Central memory CD8-positive, alpha-beta T cell (primary cell): Measurements from ENCODE around the gene TRIM58.

Source experiments
- ATAC-seq: fragments of 150-1000 bp; cut with Tn5 transposase; replicated peaks from 2 replicates; pipeline ENCODE4 v1.10.0; 2022; ENCODE audit warnings: mild to moderate bottlenecking, moderate FRiP score, moderate number of reproducible peaks; ENCODE audit not compliant: poor library complexity, severe bottlenecking; ENCODE audit errors: extremely low read depth
- DNase-seq, 2 donors: peaks; one replicate each; pipeline ENCODE4 v3.0.0; 2021; ENCODE audit warnings: low spot score in 2 of 2
- H3K27ac Mint-ChIP-seq: one replicate; pipeline ENCODE4 v1.8.0; 2022; ENCODE audit warnings: low read depth, mild to moderate bottlenecking, moderate library complexity, mixed read lengths
- H3K27me3 Mint-ChIP-seq: one replicate; pipeline ENCODE4 v1.8.0; 2022; ENCODE audit warnings: mixed read lengths
- H3K36me3 Mint-ChIP-seq: one replicate; pipeline ENCODE4 v1.8.0; 2022; ENCODE audit warnings: mild to moderate bottlenecking, moderate library complexity, mixed read lengths; ENCODE audit not compliant: insufficient read depth
- H3K4me1 Mint-ChIP-seq: one replicate; pipeline ENCODE4 v1.8.0; 2022; ENCODE audit warnings: mixed read lengths
- H3K4me3 Mint-ChIP-seq: one replicate; pipeline ENCODE4 v1.8.0; 2022; ENCODE audit warnings: mild to moderate bottlenecking, moderate library complexity, mixed read lengths
- H3K9me3 Mint-ChIP-seq: one replicate; pipeline ENCODE4 v1.8.0; 2022; ENCODE audit warnings: mixed read lengths

TRIM58 gene

DNA sequence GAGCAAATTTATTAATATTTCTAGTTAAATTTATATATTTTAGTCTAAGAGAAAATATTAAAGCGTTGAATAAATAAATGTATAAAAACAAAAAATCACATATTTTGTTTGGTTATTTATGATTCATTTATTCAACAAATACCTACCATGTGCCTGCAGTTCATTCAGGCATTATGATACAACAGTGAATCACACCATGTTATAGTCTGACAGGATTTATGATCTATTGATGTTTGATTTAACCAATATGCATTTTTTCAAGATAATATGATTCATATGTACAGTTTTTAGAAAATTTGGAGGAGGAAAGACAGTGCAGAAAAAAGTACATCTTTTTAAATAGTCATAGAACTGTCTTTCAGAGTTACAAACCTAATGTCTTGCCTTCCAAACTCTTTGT, 7.4 kb upstream of the TRIM58 start:
- no peaks in the 10 kb centered on the region for H3K9me3 Mint-ChIP-seq
- peaks cover 10% of the 10 kb centered on the region for H3K27me3 Mint-ChIP-seq
- H3K4me3 Mint-ChIP-seq, result no peak overlapping the region
- H3K36me3 Mint-ChIP-seq, result peaks cover 3% of the 10 kb centered on the region
- ATAC-seq (no peak), DNase-seq (no peak)
- no peaks in the 10 kb centered on the region for H3K4me1 Mint-ChIP-seq
- H3K27ac Mint-ChIP-seq, result no peak overlapping the region

DNA sequence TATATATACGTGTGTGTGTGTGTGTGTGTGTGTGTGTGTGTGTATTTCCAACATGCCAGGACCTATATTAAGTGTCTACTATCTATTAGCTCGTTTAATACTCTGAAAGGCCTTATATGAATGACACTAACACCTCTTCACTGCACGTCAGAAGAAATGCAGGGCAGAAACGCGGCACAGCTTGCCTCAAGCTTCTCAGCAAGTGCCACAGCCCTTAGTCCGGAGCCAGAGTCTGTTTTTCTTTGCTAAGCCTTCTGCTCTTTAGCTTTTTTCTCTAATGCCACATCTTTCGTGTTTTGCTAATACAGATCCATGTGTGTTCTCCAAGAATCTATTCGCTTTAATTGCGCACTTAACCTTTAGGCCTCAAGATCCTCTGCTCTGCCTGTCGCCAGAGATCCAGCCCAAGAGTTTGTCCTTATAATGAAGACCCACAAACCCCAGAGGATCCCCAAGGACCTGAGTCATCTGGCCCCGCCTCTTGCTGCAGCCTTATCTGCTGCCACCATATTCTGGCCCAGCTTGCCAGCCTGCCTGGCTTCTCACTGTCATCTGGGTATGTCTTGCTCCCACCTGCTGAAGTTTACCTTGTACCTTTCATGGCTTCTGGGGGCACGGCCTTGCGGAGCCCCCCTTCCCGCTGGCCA, 2.0 kb upstream of the TRIM58 start:
- peaks cover 42% of the 10 kb centered on the region for H3K27me3 Mint-ChIP-seq
- no peak overlapping the region for H3K27ac Mint-ChIP-seq
- no peak overlapping the region for H3K4me3 Mint-ChIP-seq

DNA sequence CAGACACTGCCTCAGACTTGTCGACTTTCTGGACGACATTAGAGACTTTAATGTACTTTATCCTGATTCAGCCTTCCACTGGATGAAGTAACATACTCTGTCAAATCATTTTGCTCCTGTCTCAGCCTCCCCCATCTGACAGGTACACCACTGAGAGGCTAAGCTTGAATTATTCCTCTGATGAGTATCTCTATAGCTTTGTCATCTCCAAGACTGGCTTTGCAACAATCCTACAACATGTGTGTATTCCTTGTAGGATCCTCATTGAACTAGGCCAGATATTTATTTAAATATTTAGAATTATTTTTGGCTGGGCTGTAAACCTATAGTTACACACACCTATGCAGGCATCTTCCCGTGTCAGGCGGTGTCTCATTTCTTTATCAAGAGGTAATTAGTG, 1.1 kb upstream of the TRIM58 start:
- no peak for ATAC-seq
- Mint-ChIP-seq H3K36me3 (peaks cover 4% of the 10 kb centered on the region), H3K27me3 (peaks cover 49% of the 10 kb centered on the region), H3K27ac (no peak overlapping the region), H3K4me3 (peak overlapping the region; percentile 33), H3K4me1 (no peaks in the 10 kb centered on the region), H3K9me3 (no peaks in the 10 kb centered on the region)
- no peak for DNase-seq

More for the DNA sequence above, 2.0 kb upstream of the TRIM58 start:
- Mint-ChIP-seq H3K4me1 (no peaks in the 10 kb centered on the region), H3K9me3 (no peaks in the 10 kb centered on the region), H3K36me3 (peaks cover 4% of the 10 kb centered on the region)
- DNase-seq, result no peak
- no peak for ATAC-seq

DNA sequence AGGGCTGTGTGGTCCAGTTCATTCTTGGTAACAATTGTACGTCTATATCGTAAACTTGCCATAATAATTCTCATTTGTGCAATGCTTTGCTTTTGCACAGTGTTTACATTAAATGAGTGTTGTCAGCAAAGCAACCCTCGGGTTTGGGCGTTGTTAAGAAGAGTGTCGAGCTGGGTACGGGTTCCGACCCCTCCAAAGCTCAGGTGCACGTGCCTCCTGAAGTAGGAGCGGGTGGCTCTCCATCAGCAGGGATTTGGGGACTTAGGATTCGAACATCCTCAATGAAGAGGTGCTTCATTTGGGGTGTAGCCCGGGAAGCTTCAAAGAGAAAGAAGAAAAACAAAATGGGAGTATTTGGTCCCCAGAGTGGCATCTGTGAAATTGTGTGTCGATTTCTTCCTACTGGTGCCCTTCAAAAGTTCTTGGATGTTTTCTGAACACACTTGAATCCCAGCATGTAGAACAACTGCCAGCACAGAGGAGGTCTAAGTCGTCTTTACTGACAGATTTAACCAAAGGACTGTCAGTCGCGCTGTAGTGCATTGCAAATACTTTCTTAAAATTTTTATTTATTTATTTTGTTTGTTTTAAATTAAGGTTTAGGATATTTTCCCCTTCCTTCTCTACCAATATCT, 1.1 kb downstream of the TRIM58 start:
- Mint-ChIP-seq H3K27me3 (peaks cover 46% of the 10 kb centered on the region), H3K4me3 (peak overlapping the region; percentile 56), H3K27ac (no peak overlapping the region), H3K9me3 (no peaks in the 10 kb centered on the region), H3K36me3 (peaks cover 4% of the 10 kb centered on the region), H3K4me1 (no peaks in the 10 kb centered on the region)
- ATAC-seq, result no peak
- no peak for DNase-seq

DNA sequence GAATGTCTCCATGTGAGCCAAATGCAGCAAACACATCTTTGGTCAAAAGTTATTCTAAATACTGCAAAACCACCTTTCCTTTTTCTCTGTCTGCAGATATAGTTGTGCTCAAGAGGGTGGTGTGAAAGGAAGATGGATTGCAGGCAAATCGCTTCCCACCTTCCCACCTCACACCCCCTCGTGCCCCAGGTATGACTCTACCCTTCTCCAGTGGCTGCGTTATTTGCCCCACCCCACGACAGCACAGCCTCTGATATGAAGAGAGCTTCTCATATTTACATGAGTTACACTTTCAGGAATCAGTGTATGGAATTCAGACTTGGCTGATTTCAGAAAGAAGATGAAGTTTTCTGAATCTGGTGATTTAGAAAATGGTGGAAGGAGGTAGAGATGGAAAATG, 5.8 kb downstream of the TRIM58 start:
- H3K4me1 Mint-ChIP-seq, result no peaks in the 10 kb centered on the region
- ATAC-seq (no peak), DNase-seq (no peak)
- peaks cover 1% of the 10 kb centered on the region for H3K36me3 Mint-ChIP-seq
- no peaks in the 10 kb centered on the region for H3K9me3 Mint-ChIP-seq
- no peak overlapping the region for H3K27ac Mint-ChIP-seq
- H3K27me3 Mint-ChIP-seq, result peaks cover 22% of the 10 kb centered on the region
- H3K4me3 Mint-ChIP-seq, result no peak overlapping the region

DNA sequence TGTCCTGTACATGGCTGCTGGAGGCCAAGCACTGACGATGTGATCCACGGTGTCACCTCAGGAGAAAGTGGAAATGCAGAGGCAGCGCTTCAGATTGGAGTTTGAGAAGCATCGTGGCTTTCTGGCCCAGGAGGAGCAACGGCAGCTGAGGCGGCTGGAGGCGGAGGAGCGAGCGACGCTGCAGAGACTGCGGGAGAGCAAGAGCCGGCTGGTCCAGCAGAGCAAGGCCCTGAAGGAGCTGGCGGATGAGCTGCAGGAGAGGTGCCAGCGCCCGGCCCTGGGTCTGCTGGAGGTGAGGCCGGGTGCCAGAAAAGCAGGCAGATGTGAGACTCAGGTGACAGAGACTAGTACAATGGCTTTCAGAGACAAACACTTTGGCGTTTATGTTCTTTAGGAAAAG, 7.7 kb downstream of the TRIM58 start:
- ATAC-seq, result no peak
- no peaks in the 10 kb centered on the region for H3K36me3 Mint-ChIP-seq
- H3K27me3 Mint-ChIP-seq, result peaks cover 15% of the 10 kb centered on the region
- no peak overlapping the region for H3K27ac Mint-ChIP-seq
- no peak for DNase-seq
- H3K4me3 Mint-ChIP-seq, result no peak overlapping the region
- peaks cover 3% of the 10 kb centered on the region for H3K9me3 Mint-ChIP-seq
- no peaks in the 10 kb centered on the region for H3K4me1 Mint-ChIP-seq

DNA sequence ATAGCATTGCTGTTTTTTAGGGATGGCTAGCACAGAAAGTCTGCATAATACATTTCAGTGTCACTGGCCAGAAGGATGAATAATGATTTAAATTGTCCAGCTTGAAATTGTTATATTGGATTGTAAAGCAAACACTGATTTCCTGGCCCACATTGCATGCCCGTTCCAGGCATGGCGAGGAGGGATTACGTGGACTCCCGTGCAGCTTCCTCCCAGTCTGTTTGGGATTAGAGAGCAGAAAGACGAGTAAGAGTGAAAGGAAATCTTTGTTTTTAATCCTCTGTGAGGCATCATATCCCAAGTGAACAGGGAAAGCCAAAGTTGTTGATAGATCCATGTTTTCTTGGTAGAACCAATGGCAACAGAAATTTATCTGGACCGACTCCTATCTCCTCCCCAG, 8.4 kb downstream of the TRIM58 start:
- no peaks in the 10 kb centered on the region for H3K36me3 Mint-ChIP-seq
- no peak overlapping the region for H3K4me3 Mint-ChIP-seq
- H3K27me3 Mint-ChIP-seq, result peaks cover 11% of the 10 kb centered on the region
- peaks cover 6% of the 10 kb centered on the region for H3K9me3 Mint-ChIP-seq
- H3K27ac Mint-ChIP-seq, result no peak overlapping the region
- ATAC-seq, result no peak
- no peak for DNase-seq
- H3K4me1 Mint-ChIP-seq, result no peaks in the 10 kb centered on the region

DNA sequence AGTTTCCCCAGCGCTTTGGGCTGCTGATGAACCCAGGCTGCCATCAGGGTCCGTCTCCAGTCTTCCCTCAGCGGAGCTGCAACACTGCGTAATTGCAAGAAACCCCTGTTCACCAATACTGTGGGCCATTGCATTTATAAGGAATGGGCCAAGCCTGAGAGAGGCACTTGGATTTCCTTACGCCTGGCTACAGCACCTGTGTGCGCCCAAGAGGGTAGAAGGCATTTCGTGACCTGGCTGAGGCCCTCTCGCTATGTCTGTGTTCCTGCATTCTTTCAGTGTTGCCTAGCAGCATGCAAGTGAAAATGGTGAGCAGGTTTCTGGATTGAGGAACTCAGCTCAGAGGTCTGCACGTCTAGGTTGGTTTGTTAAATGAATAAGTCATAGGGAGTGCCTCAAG, 26.4 kb downstream of the TRIM58 start:
- H3K27ac Mint-ChIP-seq, result no peak overlapping the region
- no peak for DNase-seq
- no peak for ATAC-seq
- no peak overlapping the region for H3K4me3 Mint-ChIP-seq
- no peaks in the 10 kb centered on the region for H3K27me3 Mint-ChIP-seq
- no peaks in the 10 kb centered on the region for H3K36me3 Mint-ChIP-seq
- no peaks in the 10 kb centered on the region for H3K4me1 Mint-ChIP-seq
- no peaks in the 10 kb centered on the region for H3K9me3 Mint-ChIP-seq

DNA sequence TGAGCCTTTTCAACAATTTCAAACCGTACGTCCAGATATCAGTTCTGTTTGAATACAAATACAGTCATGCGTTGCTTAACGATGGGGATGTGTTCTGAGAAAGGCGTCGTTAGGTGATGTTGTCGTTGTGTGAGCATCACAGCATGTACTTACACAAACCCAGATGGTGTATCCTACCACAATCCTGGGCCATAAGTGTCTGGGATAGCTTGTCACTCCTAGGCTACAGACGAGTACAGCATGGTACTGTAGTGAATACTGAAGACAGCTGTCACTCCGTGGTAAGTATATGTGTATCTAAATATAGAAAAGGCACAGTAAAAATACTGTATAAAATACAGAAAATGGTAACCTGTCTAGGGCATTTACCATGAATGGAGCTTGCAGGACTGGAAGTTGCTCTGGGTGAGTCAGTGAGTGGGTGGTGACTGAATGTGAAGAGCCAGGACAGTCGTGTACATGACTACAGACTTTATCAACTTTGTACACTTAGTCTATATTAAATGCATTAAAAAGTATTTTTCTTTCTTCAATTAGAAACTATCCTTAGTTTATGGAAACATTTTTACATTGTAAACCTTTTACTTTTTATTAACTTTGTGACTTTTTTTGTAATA, 27.9 kb downstream of the TRIM58 start:
- Mint-ChIP-seq H3K36me3 (no peaks in the 10 kb centered on the region), H3K27me3 (no peaks in the 10 kb centered on the region), H3K4me1 (no peaks in the 10 kb centered on the region), H3K27ac (no peak overlapping the region), H3K4me3 (no peak overlapping the region), H3K9me3 (no peaks in the 10 kb centered on the region)
- ATAC-seq (no peak), DNase-seq (no peak)

DNA sequence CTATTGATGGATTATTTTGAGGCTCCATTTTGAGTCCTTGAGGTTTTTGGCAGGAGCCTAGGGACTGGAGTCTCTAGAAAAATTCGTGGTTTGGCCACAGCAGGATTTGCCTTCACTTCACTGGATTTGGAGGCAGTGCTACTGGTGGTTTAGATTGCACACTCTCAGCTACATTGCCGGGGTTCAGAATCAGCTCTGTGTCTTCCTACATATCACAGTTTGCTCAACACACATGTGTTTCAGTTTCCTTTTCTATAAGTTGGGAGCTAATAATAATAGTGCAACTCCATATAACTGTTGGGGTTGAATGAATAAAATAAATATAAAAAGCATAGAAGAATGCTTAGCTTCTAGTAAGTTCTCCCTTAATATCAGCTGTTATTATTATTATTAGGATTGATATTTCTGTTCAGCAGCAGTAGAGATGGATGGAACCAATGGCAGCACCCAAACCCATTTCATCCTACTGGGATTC, 38.2 kb downstream of the TRIM58 start, which contains the start of gene OR2W3:
TSS of gene OR2W3 (plus strand) at position 425 of the 475 bp plus-strand sequence. CDS start at position 425, 0 bp downstream.
- no peaks in the 10 kb centered on the region for H3K4me1 Mint-ChIP-seq
- H3K9me3 Mint-ChIP-seq, result peaks cover 17% of the 10 kb centered on the region
- H3K36me3 Mint-ChIP-seq, result peaks cover 1% of the 10 kb centered on the region
- H3K4me3 Mint-ChIP-seq, result no peak within 1 kb of the TSS
- no peak within 1 kb of the TSS for H3K27ac Mint-ChIP-seq
- peaks cover 14% of the 10 kb centered on the region for H3K27me3 Mint-ChIP-seq
- ATAC-seq (no peak), DNase-seq (no peak)

DNA sequence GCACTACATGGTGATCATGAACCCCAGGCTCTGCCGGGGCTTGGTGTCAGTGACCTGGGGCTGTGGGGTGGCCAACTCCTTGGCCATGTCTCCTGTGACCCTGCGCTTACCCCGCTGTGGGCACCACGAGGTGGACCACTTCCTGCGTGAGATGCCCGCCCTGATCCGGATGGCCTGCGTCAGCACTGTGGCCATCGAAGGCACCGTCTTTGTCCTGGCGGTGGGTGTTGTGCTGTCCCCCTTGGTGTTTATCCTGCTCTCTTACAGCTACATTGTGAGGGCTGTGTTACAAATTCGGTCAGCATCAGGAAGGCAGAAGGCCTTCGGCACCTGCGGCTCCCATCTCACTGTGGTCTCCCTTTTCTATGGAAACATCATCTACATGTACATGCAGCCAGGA, 39.0 kb downstream of the TRIM58 start:
- H3K4me3 Mint-ChIP-seq, result no peak overlapping the region
- peaks cover 1% of the 10 kb centered on the region for H3K36me3 Mint-ChIP-seq
- ATAC-seq (no peak), DNase-seq (no peak)
- peaks cover 17% of the 10 kb centered on the region for H3K9me3 Mint-ChIP-seq
- H3K27me3 Mint-ChIP-seq, result peaks cover 14% of the 10 kb centered on the region
- H3K4me1 Mint-ChIP-seq, result no peaks in the 10 kb centered on the region
- no peak overlapping the region for H3K27ac Mint-ChIP-seq

DNA sequence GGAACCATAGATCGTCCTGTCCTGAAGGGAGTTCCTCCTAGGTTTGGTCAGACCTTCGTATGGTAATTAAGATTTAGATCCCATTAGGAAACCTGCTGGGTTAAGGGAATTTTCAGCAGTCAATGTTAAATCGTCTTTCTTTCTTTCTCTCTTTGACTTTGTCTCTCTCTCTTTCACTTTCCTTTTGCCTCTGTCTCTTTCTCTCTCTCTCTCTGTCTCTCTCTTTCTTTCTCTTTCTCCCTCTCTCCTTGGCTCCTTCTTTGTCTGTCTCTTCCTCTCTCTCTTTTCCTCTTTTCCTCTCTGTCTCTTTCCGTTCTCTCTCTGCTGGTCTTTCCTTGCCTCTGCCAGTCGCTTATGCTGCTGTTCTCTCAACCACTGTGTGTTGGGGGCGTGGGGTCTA, 47.1 kb downstream of the TRIM58 start:
- Mint-ChIP-seq H3K4me3 (no peak overlapping the region), H3K9me3 (peaks cover 6% of the 10 kb centered on the region), H3K36me3 (peaks cover 4% of the 10 kb centered on the region), H3K27ac (peak overlapping the region; percentile 7), H3K27me3 (no peaks in the 10 kb centered on the region), H3K4me1 (peaks cover 25% of the 10 kb centered on the region)
- ATAC-seq (no peak), DNase-seq (no peak)

DNA sequence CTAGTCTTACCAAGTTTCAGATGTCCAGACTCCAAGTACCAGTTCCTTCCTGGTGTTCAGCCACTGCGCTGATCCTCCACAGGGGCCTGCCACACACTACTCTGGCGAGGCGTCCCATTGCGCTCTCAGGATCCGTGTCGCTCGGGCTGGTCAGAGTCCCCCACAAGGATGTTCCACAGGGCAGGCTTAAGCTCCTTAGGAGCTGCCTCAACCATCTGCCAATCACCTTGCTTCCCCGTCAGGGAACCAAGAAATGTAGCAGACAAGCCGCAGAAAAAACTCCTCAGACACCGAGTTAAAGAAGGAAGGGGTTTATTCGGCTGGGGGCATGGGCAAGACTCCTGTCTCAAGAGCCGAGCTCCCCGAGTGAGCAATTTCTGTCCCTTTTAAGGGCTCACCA, 48.2 kb downstream of the TRIM58 start:
- Mint-ChIP-seq H3K36me3 (peaks cover 3% of the 10 kb centered on the region), H3K4me1 (peaks cover 25% of the 10 kb centered on the region), H3K9me3 (peaks cover 6% of the 10 kb centered on the region), H3K27me3 (no peaks in the 10 kb centered on the region), H3K4me3 (peak overlapping the region; percentile 23), H3K27ac (no peak overlapping the region)
- DNase-seq (no peak), ATAC-seq (no peak)
